Measurements from ENCODE around the gene FGFRL1.

DNA sequence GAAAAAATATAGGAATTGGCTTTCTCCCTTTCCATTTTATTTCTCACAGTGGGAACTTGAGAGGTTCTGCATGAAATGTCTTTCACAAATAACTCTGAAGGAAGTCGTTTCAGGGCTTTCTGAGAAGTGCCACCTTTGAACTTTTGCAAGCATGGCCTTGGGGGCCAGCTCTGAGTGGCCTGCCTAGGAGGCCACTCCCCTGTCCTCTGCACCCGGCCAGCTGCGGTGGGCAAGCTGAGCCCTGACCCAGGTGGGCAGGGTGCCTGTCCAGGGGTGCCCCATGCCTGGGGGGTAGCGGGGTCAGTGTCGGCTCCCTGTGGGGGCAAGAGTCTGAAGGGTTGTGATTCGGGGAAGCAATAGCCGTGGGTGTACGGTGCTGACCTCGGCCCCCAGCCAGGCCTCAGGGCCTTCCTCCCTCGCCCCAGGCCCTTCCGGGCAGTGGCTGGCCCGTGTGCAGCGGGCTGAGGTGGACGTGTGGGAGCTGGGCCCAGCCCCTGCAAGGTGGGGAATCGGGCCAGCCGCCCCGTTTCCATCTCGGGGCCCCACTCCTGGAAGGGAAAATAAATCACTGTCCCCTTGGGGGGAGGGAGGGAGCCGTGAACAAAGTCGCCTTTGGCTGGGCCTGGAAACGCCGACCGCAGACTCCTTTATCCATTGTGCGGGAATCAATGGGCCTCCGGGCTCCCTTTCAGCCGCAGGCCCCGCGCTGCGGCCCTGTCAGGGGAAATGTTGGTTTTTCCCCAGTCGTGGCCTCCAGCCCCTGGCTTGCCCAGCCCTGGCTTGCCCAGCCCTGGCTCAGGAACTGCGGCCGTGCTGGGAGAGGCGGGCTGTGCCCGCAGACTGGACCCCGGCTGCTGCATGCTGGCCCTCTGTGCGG lies 3.1 kb downstream of the FGFRL1 start:
- TF ChIP-seq, protein P1, sequence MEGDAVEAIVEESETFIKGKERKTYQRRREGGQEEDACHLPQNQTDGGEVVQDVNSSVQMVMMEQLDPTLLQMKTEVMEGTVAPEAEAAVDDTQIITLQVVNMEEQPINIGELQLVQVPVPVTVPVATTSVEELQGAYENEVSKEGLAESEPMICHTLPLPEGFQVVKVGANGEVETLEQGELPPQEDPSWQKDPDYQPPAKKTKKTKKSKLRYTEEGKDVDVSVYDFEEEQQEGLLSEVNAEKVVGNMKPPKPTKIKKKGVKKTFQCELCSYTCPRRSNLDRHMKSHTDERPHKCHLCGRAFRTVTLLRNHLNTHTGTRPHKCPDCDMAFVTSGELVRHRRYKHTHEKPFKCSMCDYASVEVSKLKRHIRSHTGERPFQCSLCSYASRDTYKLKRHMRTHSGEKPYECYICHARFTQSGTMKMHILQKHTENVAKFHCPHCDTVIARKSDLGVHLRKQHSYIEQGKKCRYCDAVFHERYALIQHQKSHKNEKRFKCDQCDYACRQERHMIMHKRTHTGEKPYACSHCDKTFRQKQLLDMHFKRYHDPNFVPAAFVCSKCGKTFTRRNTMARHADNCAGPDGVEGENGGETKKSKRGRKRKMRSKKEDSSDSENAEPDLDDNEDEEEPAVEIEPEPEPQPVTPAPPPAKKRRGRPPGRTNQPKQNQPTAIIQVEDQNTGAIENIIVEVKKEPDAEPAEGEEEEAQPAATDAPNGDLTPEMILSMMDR (IDR thresholded peaks at IDR 0.05 in 8 of 11, conservative IDR thresholded peaks at IDR 0.05 in 3 of 11): no peak
- TF ChIP-seq POLR2AphosphoS5 (IDR thresholded peaks at IDR 0.05): peak in 1 of 3 donors; percentile 34

All from spleen (tissue), 7 donors.